Endothelial cell of umbilical vein (primary cell): Measurements from ENCODE around the gene MACROH2A2. TPM values are rescaled to one million over a fixed set of nuclear protein-coding genes. Genes with fewer than 3 reads are reported as not detected.

Experiments
- BruUV-seq: library from RNA; stranded (reverse); fragments of 400-500 nt; replicated peaks from 2 replicates; lab custom pipeline; 2021; lab: Mats Ljungman, UMichigan
- CTCF ChIA-PET: fragments of 300-600, 350-600 bp; sonication (Branson Sonifier 250); formaldehyde crosslinking; loops from one replicate; lab custom pipeline; 2021; ENCODE audit warnings: antibody characterized with exemption, inconsistent platforms; lab: Charles Lee
- POLR2A ChIA-PET: fragments of 300-600, 350-600 bp; sonication (Branson Sonifier 250); formaldehyde crosslinking; loops from one replicate; lab custom pipeline; 2021; ENCODE audit warnings: antibody characterized with exemption, inconsistent platforms; lab: Charles Lee
- DNase-seq: peaks from one replicate; pipeline ENCODE4 v3.0.0-alpha.2; 2011; ENCODE audit warnings: low read depth, low spot score
- FAIRE-seq: peaks from 2 replicates; lab custom pipeline; 2011; peaks lifted over from hg19 to GRCh38; lab: Jason Lieb, UNC
- H2AFZ ChIP-seq: 2 replicates; pipeline ENCODE4 v1.6.0; 2012; ENCODE audit warnings: low read depth, low read length, control low read depth, inconsistent platforms
- H3K27ac ChIP-seq: 2 replicates; pipeline ENCODE4 v1.5.1; 2011; ENCODE audit warnings: low read depth, mild to moderate bottlenecking, control low read depth, low read length, moderate library complexity; ENCODE audit not compliant: insufficient read depth
- H3K27me3 ChIP-seq, 2 experiments: 2 replicates each; pipeline versions ENCODE4 v1.6.0 to v1.6.1; 2011; ENCODE audit warnings: low read length in 2 of 2, mixed read lengths in 1 of 2; ENCODE audit not compliant: control insufficient read depth in 2 of 2, insufficient read depth in 2 of 2
- H3K36me3 ChIP-seq, 2 experiments: 2 replicates in 1 of 2; 3 replicates in 1 of 2; pipeline ENCODE4 v1.5.1; 2011; ENCODE audit warnings: low read length in 2 of 2, mild to moderate bottlenecking in 1 of 2, moderate library complexity in 1 of 2; ENCODE audit not compliant: control insufficient read depth in 2 of 2, insufficient read depth in 2 of 2; ENCODE audit errors: extremely low read depth in 1 of 2
- H3K4me1 ChIP-seq: 3 replicates; pipeline ENCODE4 v1.5.1; 2011; ENCODE audit warnings: mild to moderate bottlenecking, low read length; ENCODE audit not compliant: control insufficient read depth, insufficient read depth; ENCODE audit errors: extremely low read depth
- H3K4me2 ChIP-seq: 2 replicates; pipeline ENCODE4 v1.6.1; 2011; ENCODE audit warnings: low read length, control low read depth, mixed read lengths; ENCODE audit not compliant: insufficient read depth
- H3K4me3 ChIP-seq, 3 experiments: fragments of 200-600 bp in 1 of 3; sonication (generic), shearing (Covaris generic) in 1 of 3; replicated peaks in 1 of 3; 2 replicates each; pipeline ENCODE4 v1.5.1; 2011 to 2016; ENCODE audit warnings: control low read depth in 3 of 3, low read length in 3 of 3, mild to moderate bottlenecking in 2 of 3, inconsistent platforms in 1 of 3, low read depth in 1 of 3, moderate library complexity in 1 of 3; ENCODE audit not compliant: insufficient read depth in 1 of 3
- H3K79me2 ChIP-seq: 2 replicates; pipeline ENCODE4 v1.6.0; 2012; ENCODE audit warnings: low read length, inconsistent platforms; ENCODE audit not compliant: control insufficient read depth, insufficient read depth
- H3K9ac ChIP-seq: replicated peaks from 2 replicates; pipeline ENCODE3; 2011; ENCODE audit warnings: low read length, control low read depth; ENCODE audit not compliant: insufficient read depth; ENCODE audit errors: extremely low read depth
- H3K9me1 ChIP-seq: replicated peaks from 3 replicates; pipeline ENCODE4 v1.6.0; 2011; ENCODE audit warnings: mild to moderate bottlenecking, low read length; ENCODE audit not compliant: control insufficient read depth, insufficient read depth; ENCODE audit errors: extremely low read depth
- H3K9me3 ChIP-seq: replicated peaks from 2 replicates; pipeline ENCODE4 v1.5.1; 2012; ENCODE audit warnings: low read length, inconsistent platforms; ENCODE audit not compliant: control insufficient read depth, insufficient read depth
- H4K20me1 ChIP-seq: replicated peaks from 2 replicates; pipeline ENCODE3; 2011; ENCODE audit warnings: mild to moderate bottlenecking, low read length; ENCODE audit not compliant: control insufficient read depth, insufficient read depth; ENCODE audit errors: extremely low read depth
- CTCF ChIP-seq, 2 donors: IDR thresholded peaks; 1 replicate in 1 of 2; 2 replicates in 1 of 2; pipeline ENCODE4 v1.5.1; 2011; ENCODE audit warnings: low read length in 2 of 2, mild to moderate bottlenecking in 2 of 2, moderate library complexity in 2 of 2, control low read depth in 1 of 2, inconsistent platforms in 1 of 2, low read depth in 1 of 2; ENCODE audit not compliant: insufficient read depth in 1 of 2; ENCODE audit errors: extremely low read depth in 1 of 2
- EZH2 ChIP-seq: IDR thresholded peaks from 2 replicates; pipeline ENCODE4 v1.6.1; 2012; ENCODE audit warnings: borderline replicate concordance, low read depth, mild to moderate bottlenecking, moderate library complexity, low read length, inconsistent platforms; ENCODE audit not compliant: severe bottlenecking
- FOS ChIP-seq: IDR thresholded peaks from 2 replicates; pipeline ENCODE4 v1.6.1; 2011; ENCODE audit warnings: mild to moderate bottlenecking, low read length, moderate library complexity, borderline replicate concordance; ENCODE audit not compliant: insufficient read depth
- GATA2 ChIP-seq: IDR thresholded peaks from 2 replicates; pipeline ENCODE4 v1.7.0; 2011; ENCODE audit warnings: low read depth, mild to moderate bottlenecking, moderate library complexity, mixed read lengths, low read length; ENCODE audit not compliant: insufficient read length, insufficient read depth
- POLR2A ChIP-seq: IDR thresholded peaks from 2 replicates; pipeline ENCODE4 v1.6.1; 2012; ENCODE audit warnings: low read depth, mild to moderate bottlenecking, control low read depth, low read length
- POLR2AphosphoS5 ChIP-seq: IDR thresholded peaks from 2 replicates; pipeline ENCODE4 v1.6.1; 2012; ENCODE audit warnings: low read depth, mild to moderate bottlenecking, control low read depth, low read length, moderate library complexity; ENCODE audit not compliant: insufficient read depth
- dilution Hi-C: fragments of 300-500 bp; cut with MboI; formaldehyde crosslinking; loops from one replicate; pipeline ENCODE4 v1.15.0; 2019; ENCODE audit warnings: low sequenced_read_pairs; ENCODE audit not compliant: extremely low pct_ligation_motif_present
- intact Hi-C: fragments of 100-400 bp; cut with micrococcal nuclease; formaldehyde crosslinking; loops from one replicate; pipeline ENCODE4 v1.10.0; 2022
- polyA plus RNA-seq, 4 experiments: library from polyadenylated mRNA; depleted of rRNA in 3 of 4; stranded (reverse) in 3 of 4; unstranded in 1 of 4; fragments of >200 nt; gene quantifications; 2 replicates each; pipeline versions ENCODE4 v1.2.1 to v1.2.3, GENCODE V29; 2011 to 2012; ENCODE audit warnings: missing spikeins in 1 of 4
- total RNA-seq: library from RNA; stranded (reverse); gene quantifications from 2 replicates; pipeline ENCODE4 v1.2.3, GENCODE V29; 2021

Gene MACROH2A2
- total and polyA plus RNA-seq, 2 donors (not counting 3 experiments of a cell fraction or from before 2014, with no cell fraction given) = 0.08 TPM; not detected in 1

DNA sequence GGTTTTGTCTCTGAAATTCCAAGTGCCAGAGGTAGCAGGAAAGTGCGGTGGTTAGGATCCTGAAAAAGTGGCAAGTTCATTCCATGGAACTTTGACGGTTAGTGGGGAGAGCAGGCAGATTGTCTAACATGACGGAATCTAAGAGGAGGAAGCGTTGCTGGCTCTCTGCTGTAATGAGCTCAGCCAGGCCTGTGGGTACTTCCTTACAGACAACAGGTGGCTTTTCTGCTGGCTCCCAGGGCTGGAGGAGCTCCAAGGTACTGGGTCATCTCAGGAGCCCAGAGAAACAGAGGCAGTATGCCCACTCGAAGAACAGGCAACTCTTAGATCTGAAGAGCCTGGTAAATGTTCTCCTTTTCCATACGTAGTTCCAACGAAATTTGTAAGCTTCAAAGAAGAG, 83.0 kb downstream of the MACROH2A2 start:
- ChIA-PET CTCF (interaction anchor here (0.7 to 2.5 kb wide), 4 partner anchors 9 to 229 kb away, joined by 3 to 20 read pairs (median 6); partner anchors contain the start of gene TYSND1), POLR2A (no interaction called here)
- H3K9me3 ChIP-seq = no peaks in the 10 kb centered on the region
- FAIRE-seq (no peak), DNase-seq (no peak)
- H3K36me3 ChIP-seq = no peaks in the 10 kb centered on the region
- no peak overlapping the region for H3K4me3 ChIP-seq
- no peak overlapping the region for H3K27ac ChIP-seq
- BruUV-seq = no TSS peak
- H4K20me1 ChIP-seq = no peaks in the 10 kb centered on the region
- TF ChIP-seq POLR2AphosphoS5 = no peak
- TF ChIP-seq GATA2 = no peak
- no peak for TF ChIP-seq CTCF (IDR thresholded peaks at IDR 0.05; ENCODE audit: extremely low read depth in 1 of 2, insufficient read depth in 1 of 2, low read depth in 1 of 2, low read length in 2 of 2)
- TF ChIP-seq FOS = no peak
- no peak for TF ChIP-seq EZH2
- no peak for TF ChIP-seq POLR2A
- H3K9ac ChIP-seq = no peak overlapping the region
- intact Hi-C loops (no loop called here), dilution Hi-C loops (no loop called here)
- H3K4me2 ChIP-seq = no peak overlapping the region
- H3K9me1 ChIP-seq = no peaks in the 10 kb centered on the region
- peaks cover 2% of the 10 kb centered on the region for H3K79me2 ChIP-seq
- H3K27me3 ChIP-seq = no peaks in the 10 kb centered on the region
- peaks cover 13% of the 10 kb centered on the region for H3K4me1 ChIP-seq
- H2AFZ ChIP-seq = no peak overlapping the region
